Measurements from ENCODE around the gene HOXC5.

Gene HOXC5

DNA sequence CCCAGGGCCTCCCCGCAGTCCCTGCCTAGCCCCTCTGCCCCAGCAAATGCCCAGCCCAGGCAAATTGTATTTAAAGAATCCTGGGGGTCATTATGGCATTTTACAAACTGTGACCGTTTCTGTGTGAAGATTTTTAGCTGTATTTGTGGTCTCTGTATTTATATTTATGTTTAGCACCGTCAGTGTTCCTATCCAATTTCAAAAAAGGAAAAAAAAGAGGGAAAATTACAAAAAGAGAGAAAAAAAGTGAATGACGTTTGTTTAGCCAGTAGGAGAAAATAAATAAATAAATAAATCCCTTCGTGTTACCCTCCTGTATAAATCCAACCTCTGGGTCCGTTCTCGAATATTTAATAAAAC, 2.4 kb upstream of the HOXC5 start:
- TF ChIP-seq, protein P1, sequence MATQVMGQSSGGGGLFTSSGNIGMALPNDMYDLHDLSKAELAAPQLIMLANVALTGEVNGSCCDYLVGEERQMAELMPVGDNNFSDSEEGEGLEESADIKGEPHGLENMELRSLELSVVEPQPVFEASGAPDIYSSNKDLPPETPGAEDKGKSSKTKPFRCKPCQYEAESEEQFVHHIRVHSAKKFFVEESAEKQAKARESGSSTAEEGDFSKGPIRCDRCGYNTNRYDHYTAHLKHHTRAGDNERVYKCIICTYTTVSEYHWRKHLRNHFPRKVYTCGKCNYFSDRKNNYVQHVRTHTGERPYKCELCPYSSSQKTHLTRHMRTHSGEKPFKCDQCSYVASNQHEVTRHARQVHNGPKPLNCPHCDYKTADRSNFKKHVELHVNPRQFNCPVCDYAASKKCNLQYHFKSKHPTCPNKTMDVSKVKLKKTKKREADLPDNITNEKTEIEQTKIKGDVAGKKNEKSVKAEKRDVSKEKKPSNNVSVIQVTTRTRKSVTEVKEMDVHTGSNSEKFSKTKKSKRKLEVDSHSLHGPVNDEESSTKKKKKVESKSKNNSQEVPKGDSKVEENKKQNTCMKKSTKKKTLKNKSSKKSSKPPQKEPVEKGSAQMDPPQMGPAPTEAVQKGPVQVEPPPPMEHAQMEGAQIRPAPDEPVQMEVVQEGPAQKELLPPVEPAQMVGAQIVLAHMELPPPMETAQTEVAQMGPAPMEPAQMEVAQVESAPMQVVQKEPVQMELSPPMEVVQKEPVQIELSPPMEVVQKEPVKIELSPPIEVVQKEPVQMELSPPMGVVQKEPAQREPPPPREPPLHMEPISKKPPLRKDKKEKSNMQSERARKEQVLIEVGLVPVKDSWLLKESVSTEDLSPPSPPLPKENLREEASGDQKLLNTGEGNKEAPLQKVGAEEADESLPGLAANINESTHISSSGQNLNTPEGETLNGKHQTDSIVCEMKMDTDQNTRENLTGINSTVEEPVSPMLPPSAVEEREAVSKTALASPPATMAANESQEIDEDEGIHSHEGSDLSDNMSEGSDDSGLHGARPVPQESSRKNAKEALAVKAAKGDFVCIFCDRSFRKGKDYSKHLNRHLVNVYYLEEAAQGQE (IDR thresholded peaks at IDR 0.05; ENCODE audit: insufficient read depth in 1 of 2, low read depth in 2 of 2, low read length in 2 of 2) = no peak
- TF ChIP-seq FOXP2 (optimal IDR thresholded peaks at IDR 0.05; ENCODE audit: borderline replicate concordance, extremely low read depth, extremely low read length, insufficient read depth) (no peak), TAF1 (IDR thresholded peaks at IDR 0.05; ENCODE audit: borderline replicate concordance, insufficient read depth, low read length) (no peak), POLR2AphosphoS5 (IDR thresholded peaks at IDR 0.05; ENCODE audit: low read depth, low read length) (no peak), SIN3A (IDR thresholded peaks at IDR 0.05; ENCODE audit: borderline replicate concordance, insufficient read depth, low read length) (no peak)

DNA sequence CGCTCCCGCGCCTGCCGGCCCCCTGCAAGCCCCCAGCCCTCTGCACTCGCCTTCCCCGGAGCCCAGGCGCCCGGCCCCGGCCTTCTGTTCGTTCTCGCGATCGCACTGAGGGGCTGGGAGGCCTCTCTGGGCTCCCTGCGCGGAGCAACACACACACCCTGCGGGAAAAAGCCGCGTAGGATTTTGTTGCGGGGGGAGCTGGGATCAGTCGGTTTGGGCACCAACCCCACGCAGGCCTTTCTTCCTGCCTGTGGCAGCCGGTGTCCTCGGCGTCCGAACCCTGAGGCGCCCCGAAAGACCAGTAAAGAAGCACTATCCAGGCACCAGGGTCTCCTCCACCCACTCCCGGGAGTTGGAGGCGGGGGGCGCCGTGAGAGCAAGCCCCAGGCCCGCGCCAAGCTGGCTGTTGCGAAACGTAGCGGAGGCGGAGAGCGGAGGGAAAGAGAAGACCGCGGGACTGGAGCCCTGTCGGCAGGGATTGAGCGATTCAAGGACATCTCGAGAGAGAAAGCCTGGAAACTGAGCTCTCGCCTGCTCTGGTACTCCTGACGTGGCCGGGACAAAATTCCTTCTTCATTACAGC, 1.9 kb upstream of the HOXC5 start:
- TF ChIP-seq TAF1 (IDR thresholded peaks at IDR 0.05; ENCODE audit: borderline replicate concordance, insufficient read depth, low read length) (no peak), SIN3A (IDR thresholded peaks at IDR 0.05; ENCODE audit: borderline replicate concordance, insufficient read depth, low read length) (no peak), FOXP2 (optimal IDR thresholded peaks at IDR 0.05; ENCODE audit: borderline replicate concordance, extremely low read depth, extremely low read length, insufficient read depth) (no peak), POLR2AphosphoS5 (IDR thresholded peaks at IDR 0.05; ENCODE audit: low read depth, low read length) (no peak)
- TF ChIP-seq, protein P1 (IDR thresholded peaks at IDR 0.05; ENCODE audit: insufficient read depth in 1 of 2, low read depth in 2 of 2, low read length in 2 of 2) = no peak

DNA sequence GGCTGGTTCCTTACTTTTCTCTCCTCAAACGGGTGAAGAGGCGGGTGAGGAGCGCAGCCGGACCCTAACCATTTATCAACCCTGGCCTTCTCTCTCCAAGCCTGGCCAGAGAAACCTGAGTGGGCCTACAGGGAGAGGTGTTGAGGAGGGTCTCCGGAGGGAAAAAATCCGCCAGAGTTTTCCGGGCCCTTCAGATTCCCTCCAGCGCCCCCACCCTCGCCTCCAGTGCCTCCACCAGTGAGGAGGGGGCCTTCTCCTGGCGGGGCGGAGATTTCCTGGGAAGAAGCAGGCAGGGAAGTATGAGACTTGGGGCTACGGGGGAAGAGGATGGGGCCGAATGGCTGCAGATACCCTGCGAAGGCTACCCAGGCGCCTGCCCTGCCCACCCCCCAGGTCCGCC, 1.4 kb upstream of the HOXC5 start:
- no peak for TF ChIP-seq TAF1 (IDR thresholded peaks at IDR 0.05; ENCODE audit: borderline replicate concordance, insufficient read depth, low read length)
- TF ChIP-seq FOXP2 (optimal IDR thresholded peaks at IDR 0.05; ENCODE audit: borderline replicate concordance, extremely low read depth, extremely low read length, insufficient read depth) = no peak
- TF ChIP-seq SIN3A (IDR thresholded peaks at IDR 0.05; ENCODE audit: borderline replicate concordance, insufficient read depth, low read length) = no peak
- no peak for TF ChIP-seq POLR2AphosphoS5 (IDR thresholded peaks at IDR 0.05; ENCODE audit: low read depth, low read length)
- TF ChIP-seq, protein P1 (IDR thresholded peaks at IDR 0.05; ENCODE audit: insufficient read depth in 1 of 2, low read depth in 2 of 2, low read length in 2 of 2) = no peak

DNA sequence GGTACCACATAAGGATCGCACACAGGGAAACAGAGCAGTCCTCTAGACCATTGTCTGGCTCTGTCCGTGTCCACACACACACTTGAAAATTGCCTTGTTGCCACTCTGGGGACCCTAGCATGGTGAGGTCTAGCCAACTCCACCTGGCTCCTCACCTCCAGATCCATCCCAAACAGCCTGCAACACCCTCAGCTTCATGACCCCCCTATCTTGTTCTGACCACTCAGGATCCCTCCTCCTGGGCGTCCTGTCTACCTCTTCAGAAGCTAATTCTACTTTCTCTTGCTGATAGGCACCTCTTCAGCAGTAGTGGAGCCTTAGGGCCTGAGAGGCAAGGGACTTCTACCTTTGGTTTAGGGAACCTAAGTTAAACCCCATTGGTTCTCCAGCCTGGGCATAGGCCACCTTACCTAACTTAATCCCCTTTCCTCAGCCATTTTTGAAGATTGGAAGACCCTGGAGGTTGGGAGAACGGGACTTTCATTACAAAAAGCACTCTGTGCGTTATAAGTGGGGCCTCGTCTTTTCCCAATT, 697 bp upstream of the HOXC5 start:
- TF ChIP-seq TAF1 (IDR thresholded peaks at IDR 0.05; ENCODE audit: borderline replicate concordance, insufficient read depth, low read length) = no peak
- TF ChIP-seq, protein P1 (IDR thresholded peaks at IDR 0.05; ENCODE audit: insufficient read depth in 1 of 2, low read depth in 2 of 2, low read length in 2 of 2) = no peak
- TF ChIP-seq POLR2AphosphoS5 (IDR thresholded peaks at IDR 0.05; ENCODE audit: low read depth, low read length) = no peak
- no peak for TF ChIP-seq FOXP2 (optimal IDR thresholded peaks at IDR 0.05; ENCODE audit: borderline replicate concordance, extremely low read depth, extremely low read length, insufficient read depth)
- TF ChIP-seq SIN3A (IDR thresholded peaks at IDR 0.05; ENCODE audit: borderline replicate concordance, insufficient read depth, low read length) = no peak
